Keratinocyte (primary cell): ENCODE data around the gene MAEA. TPM values are rescaled to one million over a fixed set of nuclear protein-coding genes. Genes with fewer than 3 reads are reported as not detected.

Experiments used
- DNase-seq: peaks from one replicate; pipeline ENCODE4 v3.0.0-alpha.2; 2011; ENCODE audit warnings: low read depth, missing footprints, low spot score
- FAIRE-seq: peaks from 2 replicates; lab custom pipeline; 2011; peaks lifted over from hg19 to GRCh38; lab: Jason Lieb, UNC
- H2AFZ ChIP-seq: 2 replicates; pipeline ENCODE4 v1.6.0; 2012; ENCODE audit warnings: low read length, control low read depth, inconsistent platforms; ENCODE audit not compliant: control insufficient read depth
- H3K27ac ChIP-seq: 2 replicates; pipeline ENCODE4 v1.5.1; 2011; ENCODE audit warnings: low read length; ENCODE audit not compliant: control insufficient read depth, insufficient read depth
- H3K27me3 ChIP-seq: 3 replicates; pipeline ENCODE4 v1.6.0; 2011; ENCODE audit warnings: low read length; ENCODE audit not compliant: control insufficient read depth, insufficient read depth; ENCODE audit errors: extremely low read depth
- H3K36me3 ChIP-seq, 2 experiments: 2 replicates in 1 of 2; 3 replicates in 1 of 2; pipeline ENCODE4 v1.5.1; 2011; ENCODE audit warnings: low read length in 2 of 2, mild to moderate bottlenecking in 1 of 2; ENCODE audit not compliant: control insufficient read depth in 2 of 2, insufficient read depth in 2 of 2; ENCODE audit errors: extremely low read depth in 1 of 2
- H3K4me1 ChIP-seq: 3 replicates; pipeline ENCODE4 v1.5.1; 2011; ENCODE audit warnings: low read length; ENCODE audit not compliant: control insufficient read depth, insufficient read depth; ENCODE audit errors: extremely low read depth
- H3K4me2 ChIP-seq: 3 replicates; pipeline ENCODE4 v1.6.0; 2011; ENCODE audit warnings: low read depth, low read length; ENCODE audit not compliant: control insufficient read depth, insufficient read depth; ENCODE audit errors: extremely low read depth
- H3K4me3 ChIP-seq, 3 experiments: fragments of 200-600 bp in 1 of 3; sonication (generic) in 1 of 3; 2 replicates in 2 of 3; 3 replicates in 1 of 3; pipeline ENCODE4 v1.5.1; 2011 to 2016; ENCODE audit warnings: low read length in 3 of 3, mild to moderate bottlenecking in 3 of 3, control low read depth in 2 of 3, inconsistent platforms in 1 of 3, low read depth in 1 of 3, mixed read lengths in 1 of 3, mixed run types in 1 of 3, moderate library complexity in 1 of 3; ENCODE audit not compliant: control insufficient read depth in 2 of 3, insufficient read depth in 2 of 3; ENCODE audit errors: extremely low read depth in 1 of 3
- H3K79me2 ChIP-seq: 2 replicates; pipeline ENCODE4 v1.6.0; 2012; ENCODE audit warnings: low read length; ENCODE audit not compliant: control insufficient read depth, insufficient read depth
- H3K9ac ChIP-seq: 3 replicates; pipeline ENCODE4 v1.6.0; 2011; ENCODE audit warnings: low read length; ENCODE audit not compliant: control insufficient read depth, insufficient read depth; ENCODE audit errors: extremely low read depth
- H3K9me1 ChIP-seq: 3 replicates; pipeline ENCODE4 v1.6.0; 2011; ENCODE audit warnings: low read length; ENCODE audit not compliant: control insufficient read depth, insufficient read depth; ENCODE audit errors: extremely low read depth
- H3K9me3 ChIP-seq: 2 replicates; pipeline ENCODE4 v1.5.1; 2012; ENCODE audit warnings: low read depth, low read length; ENCODE audit not compliant: control insufficient read depth
- H4K20me1 ChIP-seq: 3 replicates; pipeline ENCODE4 v1.6.0; 2011; ENCODE audit warnings: low read length; ENCODE audit not compliant: control insufficient read depth, insufficient read depth; ENCODE audit errors: extremely low read depth
- EZH2 ChIP-seq: IDR thresholded peaks from one replicate; pipeline ENCODE4 v1.6.1; 2012; ENCODE audit warnings: inconsistent platforms, mild to moderate bottlenecking, low read length, moderate library complexity
- dilution Hi-C: fragments of 300-500 bp; cut with MboI; formaldehyde crosslinking; loops from one replicate; pipeline ENCODE4 v1.7.0; 2020; ENCODE audit warnings: low sequenced_read_pairs; ENCODE audit not compliant: extremely low pct_ligation_motif_present
- polyA plus RNA-seq, 5 experiments: library from polyadenylated mRNA; depleted of rRNA in 3 of 5; stranded (reverse) in 3 of 5; stranded (forward) in 1 of 5; unstranded in 1 of 5; fragments of >200 nt; gene quantifications; 1 replicate in 1 of 5; 2 replicates in 3 of 5; 3 replicates in 1 of 5; pipeline versions ENCODE4 v1.2.1 to v1.2.3, GENCODE V29; 2011 to 2012; ENCODE audit warnings: missing spikeins in 2 of 5, low read depth in 1 of 5, low replicate concordance in 1 of 5
- TF ChIP-seq, protein P1 (sequence below), 3 experiments: IDR thresholded peaks in 1 of 3; conservative IDR thresholded peaks in 1 of 3; optimal IDR thresholded peaks in 1 of 3; 2 replicates in 2 of 3; 3 replicates in 1 of 3; pipeline versions ENCODE3 to v1.5.1; 2011; ENCODE audit warnings: low read length in 3 of 3, mild to moderate bottlenecking in 3 of 3, moderate library complexity in 2 of 3, control low read depth in 1 of 3, inconsistent platforms in 1 of 3; ENCODE audit not compliant: insufficient read depth in 2 of 3; ENCODE audit errors: extremely low read depth in 1 of 3

Gene MAEA
- polyA plus RNA-seq, 1 donor (not counting 4 experiments of a cell fraction or from before 2014, with no cell fraction given), result 89.7 TPM

DNA sequence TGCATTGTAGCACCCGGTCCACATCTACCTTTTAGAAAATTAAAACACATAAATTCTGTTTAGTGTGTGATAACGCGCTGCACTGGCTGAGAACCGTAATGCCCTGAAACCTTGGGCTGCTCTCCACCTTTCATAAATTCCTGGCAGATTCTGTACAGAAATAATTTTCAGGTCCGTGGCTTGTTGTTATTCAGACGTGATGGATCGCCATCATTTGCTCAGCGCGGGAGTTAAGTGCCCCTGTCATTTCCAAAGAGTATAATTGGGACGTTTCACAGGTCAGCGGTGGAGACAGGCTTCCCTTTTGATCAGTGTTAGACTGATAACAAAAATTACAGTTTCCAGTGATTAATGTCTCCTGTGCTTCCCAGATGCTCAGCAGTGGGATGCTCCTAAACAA is 73.8 kb downstream of the MAEA start:
- H3K4me1 ChIP-seq, result peaks cover 7% of the 10 kb centered on the region
- no peaks in the 10 kb centered on the region for H4K20me1 ChIP-seq
- H3K27me3 ChIP-seq, result no peaks in the 10 kb centered on the region
- H3K27ac ChIP-seq, result no peak overlapping the region
- no peaks in the 10 kb centered on the region for H3K9me1 ChIP-seq
- no peak for FAIRE-seq
- H3K79me2 ChIP-seq, result no peaks in the 10 kb centered on the region
- H2AFZ ChIP-seq, result no peak overlapping the region
- H3K9ac ChIP-seq, result no peak overlapping the region
- no peak overlapping the region for H3K4me2 ChIP-seq
- TF ChIP-seq, protein P1, sequence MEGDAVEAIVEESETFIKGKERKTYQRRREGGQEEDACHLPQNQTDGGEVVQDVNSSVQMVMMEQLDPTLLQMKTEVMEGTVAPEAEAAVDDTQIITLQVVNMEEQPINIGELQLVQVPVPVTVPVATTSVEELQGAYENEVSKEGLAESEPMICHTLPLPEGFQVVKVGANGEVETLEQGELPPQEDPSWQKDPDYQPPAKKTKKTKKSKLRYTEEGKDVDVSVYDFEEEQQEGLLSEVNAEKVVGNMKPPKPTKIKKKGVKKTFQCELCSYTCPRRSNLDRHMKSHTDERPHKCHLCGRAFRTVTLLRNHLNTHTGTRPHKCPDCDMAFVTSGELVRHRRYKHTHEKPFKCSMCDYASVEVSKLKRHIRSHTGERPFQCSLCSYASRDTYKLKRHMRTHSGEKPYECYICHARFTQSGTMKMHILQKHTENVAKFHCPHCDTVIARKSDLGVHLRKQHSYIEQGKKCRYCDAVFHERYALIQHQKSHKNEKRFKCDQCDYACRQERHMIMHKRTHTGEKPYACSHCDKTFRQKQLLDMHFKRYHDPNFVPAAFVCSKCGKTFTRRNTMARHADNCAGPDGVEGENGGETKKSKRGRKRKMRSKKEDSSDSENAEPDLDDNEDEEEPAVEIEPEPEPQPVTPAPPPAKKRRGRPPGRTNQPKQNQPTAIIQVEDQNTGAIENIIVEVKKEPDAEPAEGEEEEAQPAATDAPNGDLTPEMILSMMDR (optimal IDR thresholded peaks at IDR 0.05 in 1 of 3, IDR thresholded peaks at IDR 0.05 in 1 of 3, conservative IDR thresholded peaks at IDR 0.05 in 1 of 3; ENCODE audit: extremely low read depth in 1 of 3, insufficient read depth in 2 of 3, low read length in 3 of 3), result no peak
- H3K9me3 ChIP-seq, result no peaks in the 10 kb centered on the region
- H3K4me3 ChIP-seq, result no peak overlapping the region
- H3K36me3 ChIP-seq, result peaks cover 8 to 9% of the 10 kb centered on the region in 2 experiments
- no peak for DNase-seq
- dilution Hi-C loops, result no loop called here

GRCh38 chr4:1364217-1364616 is 74.5 kb downstream of the MAEA start:
- H3K4me3 ChIP-seq, result no peak overlapping the region
- H4K20me1 ChIP-seq, result no peaks in the 10 kb centered on the region
- peaks cover 8 to 9% of the 10 kb centered on the region in 2 experiments for H3K36me3 ChIP-seq
- H3K4me2 ChIP-seq, result no peak overlapping the region
- TF ChIP-seq, protein P1 (optimal IDR thresholded peaks at IDR 0.05 in 1 of 3, IDR thresholded peaks at IDR 0.05 in 1 of 3, conservative IDR thresholded peaks at IDR 0.05 in 1 of 3; ENCODE audit: extremely low read depth in 1 of 3, insufficient read depth in 2 of 3, low read length in 3 of 3), result no peak
- TF ChIP-seq EZH2, result no peak
- no peaks in the 10 kb centered on the region for H3K9me3 ChIP-seq
- H3K4me1 ChIP-seq, result peaks cover 7% of the 10 kb centered on the region
- H2AFZ ChIP-seq, result no peak overlapping the region
- no peak overlapping the region for H3K27ac ChIP-seq
- dilution Hi-C loops, result no loop called here
- no peaks in the 10 kb centered on the region for H3K79me2 ChIP-seq
- H3K9me1 ChIP-seq, result no peaks in the 10 kb centered on the region
- DNase-seq (no peak), FAIRE-seq (no peak)
- no peaks in the 10 kb centered on the region for H3K27me3 ChIP-seq
- no peak overlapping the region for H3K9ac ChIP-seq
